Measurements from ENCODE around the gene CDK15. TPM values are rescaled to one million over a fixed set of nuclear protein-coding genes. Genes with fewer than 3 reads are reported as not detected.

Gene CDK15
- total and polyA plus RNA-seq, 9 of the 15 experiments (the other 6 are each of a cell fraction or from before 2014, with no cell fraction given): not detected

DNA sequence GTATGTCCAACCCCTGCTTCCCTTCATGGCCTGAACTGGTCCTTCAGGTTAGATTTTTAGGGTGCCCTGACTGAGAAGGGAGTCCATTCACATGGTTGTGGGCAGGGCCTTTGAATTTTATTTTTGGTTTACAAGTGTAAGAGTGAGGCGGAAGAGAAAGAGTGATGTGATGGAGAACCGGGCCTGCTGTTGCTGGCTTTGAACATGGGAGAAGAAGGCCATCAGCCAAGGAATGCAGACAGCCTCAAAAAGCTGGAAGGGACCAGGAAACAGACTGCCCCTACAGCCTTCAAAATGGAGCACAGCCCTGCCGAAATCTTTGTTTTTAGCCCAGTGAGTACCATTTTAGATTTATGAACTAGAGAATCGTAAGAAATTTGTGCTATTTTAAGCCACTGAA, 105.0 kb downstream of the CDK15 start:
- H4K20me1 ChIP-seq (replicated peaks; ENCODE audit: control insufficient read depth, insufficient read depth, low read length): no peaks in the 10 kb centered on the region
- H3K4me3 ChIP-seq: no peak overlapping the region
- H3K27ac ChIP-seq (ENCODE audit: extremely low read depth, low read depth, low read length): no peak overlapping the region
- H3K9me1 ChIP-seq (ENCODE audit: control insufficient read depth, insufficient read depth, low read length): no peaks in the 10 kb centered on the region
- intact Hi-C loops (cut with micrococcal nuclease): no loop called here
- no peak overlapping the region for H2AFZ ChIP-seq (ENCODE audit: low read depth, low read length)
- no peak overlapping the region for H3K4me2 ChIP-seq (ENCODE audit: insufficient read depth, low read length)
- no peaks in the 10 kb centered on the region for H3K79me2 ChIP-seq (ENCODE audit: control insufficient read depth, insufficient read depth, low read length)
- no TSS peak for BruUV-seq (replicated peaks)
- WGBS (ENCODE audit: insufficient coverage, low coverage, missing lambda C conversion rate): 7% methylated on average over 4 of the region's 4 CpGs
- no peak overlapping the region for H3K9ac ChIP-seq (ENCODE audit: insufficient read depth in 1 of 2, low read depth in 2 of 2, low read length in 2 of 2)
- POLR2A ChIA-PET: interaction anchor here (0.7 to 0.8 kb wide), 2 partner anchors 108 to 1957 kb away, joined by 3 read pairs; no protein-coding TSS in a partner anchor
- no peak for ATAC-seq
- no peak for FAIRE-seq
- H3K36me3 ChIP-seq (ENCODE audit: control insufficient read depth, insufficient read depth, low read length): no peaks in the 10 kb centered on the region
- in situ Hi-C loops (cut with MboI): no loop called here
- DNase-seq (ENCODE audit: extremely low read depth in 1 of 4, low spot score in 3 of 4): no peak
- no peaks in the 10 kb centered on the region for H3K9me3 ChIP-seq (replicated peaks; ENCODE audit: control insufficient read depth, insufficient read depth, low read depth, low read length)
- H3K27me3 ChIP-seq (ENCODE audit: control insufficient read depth in 2 of 2, insufficient read depth in 2 of 2, low read length in 2 of 2): peaks cover 2 to 9% of the 10 kb centered on the region in 2 experiments; a peak in 1 of 5 replicates
- H3K4me1 ChIP-seq (replicated peaks in 1 of 2; ENCODE audit: control insufficient read depth in 2 of 2, insufficient read depth in 2 of 2, low read length in 2 of 2): peaks cover 0 to 12% of the 10 kb centered on the region in 2 experiments; a peak in 3 of 5 replicates
- CTCF ChIA-PET (ENCODE audit: low intra/inter-chr PET ratio): no interaction called here
- no peak for TF ChIP-seq RBM39 (optimal IDR thresholded peaks at IDR 0.05; ENCODE audit: low read depth, low read length)
- TF ChIP-seq, protein P1, sequence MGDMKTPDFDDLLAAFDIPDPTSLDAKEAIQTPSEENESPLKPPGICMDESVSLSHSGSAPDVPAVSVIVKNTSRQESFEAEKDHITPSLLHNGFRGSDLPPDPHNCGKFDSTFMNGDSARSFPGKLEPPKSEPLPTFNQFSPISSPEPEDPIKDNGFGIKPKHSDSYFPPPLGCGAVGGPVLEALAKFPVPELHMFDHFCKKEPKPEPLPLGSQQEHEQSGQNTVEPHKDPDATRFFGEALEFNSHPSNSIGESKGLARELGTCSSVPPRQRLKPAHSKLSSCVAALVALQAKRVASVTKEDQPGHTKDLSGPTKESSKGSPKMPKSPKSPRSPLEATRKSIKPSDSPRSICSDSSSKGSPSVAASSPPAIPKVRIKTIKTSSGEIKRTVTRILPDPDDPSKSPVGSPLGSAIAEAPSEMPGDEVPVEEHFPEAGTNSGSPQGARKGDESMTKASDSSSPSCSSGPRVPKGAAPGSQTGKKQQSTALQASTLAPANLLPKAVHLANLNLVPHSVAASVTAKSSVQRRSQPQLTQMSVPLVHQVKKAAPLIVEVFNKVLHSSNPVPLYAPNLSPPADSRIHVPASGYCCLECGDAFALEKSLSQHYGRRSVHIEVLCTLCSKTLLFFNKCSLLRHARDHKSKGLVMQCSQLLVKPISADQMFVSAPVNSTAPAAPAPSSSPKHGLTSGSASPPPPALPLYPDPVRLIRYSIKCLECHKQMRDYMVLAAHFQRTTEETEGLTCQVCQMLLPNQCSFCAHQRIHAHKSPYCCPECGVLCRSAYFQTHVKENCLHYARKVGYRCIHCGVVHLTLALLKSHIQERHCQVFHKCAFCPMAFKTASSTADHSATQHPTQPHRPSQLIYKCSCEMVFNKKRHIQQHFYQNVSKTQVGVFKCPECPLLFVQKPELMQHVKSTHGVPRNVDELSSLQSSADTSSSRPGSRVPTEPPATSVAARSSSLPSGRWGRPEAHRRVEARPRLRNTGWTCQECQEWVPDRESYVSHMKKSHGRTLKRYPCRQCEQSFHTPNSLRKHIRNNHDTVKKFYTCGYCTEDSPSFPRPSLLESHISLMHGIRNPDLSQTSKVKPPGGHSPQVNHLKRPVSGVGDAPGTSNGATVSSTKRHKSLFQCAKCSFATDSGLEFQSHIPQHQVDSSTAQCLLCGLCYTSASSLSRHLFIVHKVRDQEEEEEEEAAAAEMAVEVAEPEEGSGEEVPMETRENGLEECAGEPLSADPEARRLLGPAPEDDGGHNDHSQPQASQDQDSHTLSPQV (IDR thresholded peaks at IDR 0.05): no peak
- no peak for TF ChIP-seq HLTF (IDR thresholded peaks at IDR 0.05)
- TF ChIP-seq, protein P2, sequence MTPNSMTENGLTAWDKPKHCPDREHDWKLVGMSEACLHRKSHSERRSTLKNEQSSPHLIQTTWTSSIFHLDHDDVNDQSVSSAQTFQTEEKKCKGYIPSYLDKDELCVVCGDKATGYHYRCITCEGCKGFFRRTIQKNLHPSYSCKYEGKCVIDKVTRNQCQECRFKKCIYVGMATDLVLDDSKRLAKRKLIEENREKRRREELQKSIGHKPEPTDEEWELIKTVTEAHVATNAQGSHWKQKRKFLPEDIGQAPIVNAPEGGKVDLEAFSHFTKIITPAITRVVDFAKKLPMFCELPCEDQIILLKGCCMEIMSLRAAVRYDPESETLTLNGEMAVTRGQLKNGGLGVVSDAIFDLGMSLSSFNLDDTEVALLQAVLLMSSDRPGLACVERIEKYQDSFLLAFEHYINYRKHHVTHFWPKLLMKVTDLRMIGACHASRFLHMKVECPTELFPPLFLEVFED (CRISPR knock-in tag; conservative IDR thresholded peaks at IDR 0.05): no peak
- no peak for TF ChIP-seq ZFP36 (IDR thresholded peaks at IDR 0.05; ENCODE audit: low read depth, low read length, partially characterized antibody)
- TF ChIP-seq ZNF253 (CRISPR knock-in tag; conservative IDR thresholded peaks at IDR 0.05): no peak
- no peak for TF ChIP-seq ZNF766 (CRISPR knock-in tag; conservative IDR thresholded peaks at IDR 0.05)
- no peak for TF ChIP-seq ZNF707 (CRISPR knock-in tag; conservative IDR thresholded peaks at IDR 0.05)
- no peak for TF ChIP-seq NONO (IDR thresholded peaks at IDR 0.05; ENCODE audit: low read depth in 2 of 2, low read length in 1 of 2)
- no peak for TF ChIP-seq RBM17 (IDR thresholded peaks at IDR 0.05; ENCODE audit: borderline replicate concordance, low read depth, low read length)
- TF ChIP-seq, protein P3, sequence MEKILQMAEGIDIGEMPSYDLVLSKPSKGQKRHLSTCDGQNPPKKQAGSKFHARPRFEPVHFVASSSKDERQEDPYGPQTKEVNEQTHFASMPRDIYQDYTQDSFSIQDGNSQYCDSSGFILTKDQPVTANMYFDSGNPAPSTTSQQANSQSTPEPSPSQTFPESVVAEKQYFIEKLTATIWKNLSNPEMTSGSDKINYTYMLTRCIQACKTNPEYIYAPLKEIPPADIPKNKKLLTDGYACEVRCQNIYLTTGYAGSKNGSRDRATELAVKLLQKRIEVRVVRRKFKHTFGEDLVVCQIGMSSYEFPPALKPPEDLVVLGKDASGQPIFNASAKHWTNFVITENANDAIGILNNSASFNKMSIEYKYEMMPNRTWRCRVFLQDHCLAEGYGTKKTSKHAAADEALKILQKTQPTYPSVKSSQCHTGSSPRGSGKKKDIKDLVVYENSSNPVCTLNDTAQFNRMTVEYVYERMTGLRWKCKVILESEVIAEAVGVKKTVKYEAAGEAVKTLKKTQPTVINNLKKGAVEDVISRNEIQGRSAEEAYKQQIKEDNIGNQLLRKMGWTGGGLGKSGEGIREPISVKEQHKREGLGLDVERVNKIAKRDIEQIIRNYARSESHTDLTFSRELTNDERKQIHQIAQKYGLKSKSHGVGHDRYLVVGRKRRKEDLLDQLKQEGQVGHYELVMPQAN (IDR thresholded peaks at IDR 0.05; ENCODE audit: borderline replicate concordance): no peak
- no peak for TF ChIP-seq SMC3 (conservative IDR thresholded peaks at IDR 0.05; ENCODE audit: insufficient read depth, low read depth, low read length)
- TF ChIP-seq, protein P4, sequence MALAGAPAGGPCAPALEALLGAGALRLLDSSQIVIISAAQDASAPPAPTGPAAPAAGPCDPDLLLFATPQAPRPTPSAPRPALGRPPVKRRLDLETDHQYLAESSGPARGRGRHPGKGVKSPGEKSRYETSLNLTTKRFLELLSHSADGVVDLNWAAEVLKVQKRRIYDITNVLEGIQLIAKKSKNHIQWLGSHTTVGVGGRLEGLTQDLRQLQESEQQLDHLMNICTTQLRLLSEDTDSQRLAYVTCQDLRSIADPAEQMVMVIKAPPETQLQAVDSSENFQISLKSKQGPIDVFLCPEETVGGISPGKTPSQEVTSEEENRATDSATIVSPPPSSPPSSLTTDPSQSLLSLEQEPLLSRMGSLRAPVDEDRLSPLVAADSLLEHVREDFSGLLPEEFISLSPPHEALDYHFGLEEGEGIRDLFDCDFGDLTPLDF (CRISPR knock-in tag; IDR thresholded peaks at IDR 0.05): no peak
- TF ChIP-seq ZNF239 (CRISPR knock-in tag; IDR thresholded peaks at IDR 0.05): no peak
- no peak for TF ChIP-seq FOS (IDR thresholded peaks at IDR 0.05; ENCODE audit: extremely low read depth, insufficient read length)

Measured in K562 (cell line).